GM06990 (cell line): Measurements from ENCODE around the gene SPPL2B.
"Not testable (repeated sequence)": the region's sequence is repeated elsewhere in the genome, so short reads cannot be mapped to it uniquely, and the experiment has no call there.

ENCODE experiments used
- DNase-seq: peaks from one replicate; pipeline ENCODE4 v3.0.0-alpha.2; 2011; ENCODE audit not compliant: insufficient read length; ENCODE audit errors: extremely low read depth
- H3K27me3 ChIP-seq: replicated peaks from 2 replicates; pipeline ENCODE4 v1.6.0; 2011; ENCODE audit warnings: low read length; ENCODE audit not compliant: control insufficient read depth, insufficient read depth
- H3K36me3 ChIP-seq: 2 replicates; pipeline ENCODE4 v1.5.1; 2011; ENCODE audit warnings: low read length; ENCODE audit not compliant: control insufficient read depth, insufficient read depth
- H3K4me3 ChIP-seq: replicated peaks from 2 replicates; pipeline ENCODE4 v1.5.1; 2011; ENCODE audit warnings: low read depth, mild to moderate bottlenecking, control low read depth, low read length
- TF ChIP-seq, protein P1 (sequence below): IDR thresholded peaks from 2 replicates; pipeline ENCODE4 v1.5.1; 2011; ENCODE audit warnings: low read length, control low read depth, mild to moderate bottlenecking, inconsistent platforms; ENCODE audit not compliant: insufficient read depth, poor library complexity, severe bottlenecking

The SPPL2B gene

DNA sequence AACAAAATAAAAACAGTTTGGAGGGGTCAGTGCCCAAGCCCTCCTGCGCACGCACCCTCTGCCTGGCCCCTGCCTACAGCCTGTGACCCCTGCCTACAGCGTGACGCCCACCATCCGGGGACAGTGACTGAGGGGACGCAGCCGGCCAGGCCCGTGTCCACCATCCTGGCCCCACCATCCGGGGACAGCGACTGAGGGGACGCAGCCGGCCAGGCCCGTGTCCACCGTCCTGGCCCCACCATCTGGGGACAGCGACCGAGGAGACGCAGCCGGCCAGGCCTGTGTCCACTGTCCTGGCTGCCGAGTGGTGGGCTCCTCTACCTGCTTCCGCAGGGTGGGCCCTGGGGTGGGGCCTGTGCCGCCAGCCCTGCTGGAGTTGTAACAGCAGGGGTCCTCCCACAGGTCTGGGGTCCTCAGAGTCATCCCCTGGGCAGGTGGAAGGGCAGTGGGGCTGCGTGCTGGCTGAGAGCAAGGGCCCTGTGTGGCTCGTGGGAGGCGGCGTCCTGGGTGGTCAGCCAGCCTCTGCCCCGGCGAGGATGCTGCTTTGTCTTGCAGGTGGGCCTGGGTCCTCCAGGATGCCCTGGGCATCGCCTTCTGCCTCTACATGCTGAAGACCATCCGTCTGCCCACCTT lies 14.3 kb downstream of the SPPL2B start:
- DNase-seq, result no peak
- peaks cover 4% of the 10 kb centered on the region for H3K36me3 ChIP-seq
- TF ChIP-seq, protein P1, sequence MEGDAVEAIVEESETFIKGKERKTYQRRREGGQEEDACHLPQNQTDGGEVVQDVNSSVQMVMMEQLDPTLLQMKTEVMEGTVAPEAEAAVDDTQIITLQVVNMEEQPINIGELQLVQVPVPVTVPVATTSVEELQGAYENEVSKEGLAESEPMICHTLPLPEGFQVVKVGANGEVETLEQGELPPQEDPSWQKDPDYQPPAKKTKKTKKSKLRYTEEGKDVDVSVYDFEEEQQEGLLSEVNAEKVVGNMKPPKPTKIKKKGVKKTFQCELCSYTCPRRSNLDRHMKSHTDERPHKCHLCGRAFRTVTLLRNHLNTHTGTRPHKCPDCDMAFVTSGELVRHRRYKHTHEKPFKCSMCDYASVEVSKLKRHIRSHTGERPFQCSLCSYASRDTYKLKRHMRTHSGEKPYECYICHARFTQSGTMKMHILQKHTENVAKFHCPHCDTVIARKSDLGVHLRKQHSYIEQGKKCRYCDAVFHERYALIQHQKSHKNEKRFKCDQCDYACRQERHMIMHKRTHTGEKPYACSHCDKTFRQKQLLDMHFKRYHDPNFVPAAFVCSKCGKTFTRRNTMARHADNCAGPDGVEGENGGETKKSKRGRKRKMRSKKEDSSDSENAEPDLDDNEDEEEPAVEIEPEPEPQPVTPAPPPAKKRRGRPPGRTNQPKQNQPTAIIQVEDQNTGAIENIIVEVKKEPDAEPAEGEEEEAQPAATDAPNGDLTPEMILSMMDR, result no peak

DNA sequence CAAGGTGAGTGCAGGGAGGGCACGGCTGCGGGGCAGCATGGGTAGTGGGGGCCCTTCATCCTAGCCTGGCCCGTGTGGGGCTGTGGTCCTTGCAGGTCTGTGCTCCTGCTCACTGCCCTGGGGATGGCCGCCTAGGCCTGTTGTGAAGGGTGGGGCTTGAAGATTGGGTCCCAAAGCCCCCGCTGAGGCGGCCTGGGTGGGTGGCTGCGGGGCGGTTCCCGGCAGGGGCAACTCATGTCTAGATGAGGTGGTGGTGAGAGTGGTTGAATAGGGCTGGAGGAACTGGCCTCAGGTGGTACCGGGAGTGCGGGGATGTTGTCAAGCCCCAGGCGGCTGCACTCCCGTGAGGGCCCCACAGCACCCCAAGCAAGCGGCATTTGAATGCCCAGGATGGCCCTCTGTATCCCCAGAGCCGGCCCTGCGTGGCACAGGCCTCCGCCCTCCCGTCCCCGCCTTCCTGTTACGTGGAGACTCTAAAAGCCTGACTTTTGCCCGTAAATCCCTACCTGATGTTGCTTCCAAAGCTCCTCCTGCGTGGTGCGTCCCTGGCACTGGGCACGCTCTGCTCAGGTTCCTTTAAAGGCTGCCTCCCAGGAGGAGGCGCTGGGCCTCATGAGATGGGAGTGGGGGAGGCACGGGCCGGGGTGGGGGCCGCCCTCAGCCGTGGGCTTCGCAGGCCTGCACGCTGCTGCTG lies 15.0 kb downstream of the SPPL2B start:
- Histone ChIP-seq H3K27me3 (no peaks in the 10 kb centered on the region), H3K36me3 (peaks cover 4% of the 10 kb centered on the region)

More for the DNA sequence above, 14.3 kb downstream of the SPPL2B start:
- Histone ChIP-seq H3K27me3 (no peaks in the 10 kb centered on the region), H3K4me3 (no peak overlapping the region)

GRCh38 chr19:2344381-2344870 lies 15.9 kb downstream of the SPPL2B start:
- DNase-seq, result no peak
- Histone ChIP-seq H3K36me3 (peaks cover 6% of the 10 kb centered on the region), H3K4me3 (no peak overlapping the region), H3K27me3 (no peaks in the 10 kb centered on the region)
- TF ChIP-seq, protein P1, result no peak

More for the DNA sequence above, 15.0 kb downstream of the SPPL2B start:
- DNase-seq, result no peak
- TF ChIP-seq, protein P1, result no peak
- H3K4me3 ChIP-seq, result no peak overlapping the region

GRCh38 chr19:2345076-2345475 lies 16.6 kb downstream of the SPPL2B start:
- DNase-seq, result no peak
- Histone ChIP-seq H3K36me3 (peaks cover 6% of the 10 kb centered on the region), H3K4me3 (no peak overlapping the region), H3K27me3 (no peaks in the 10 kb centered on the region)
- TF ChIP-seq, protein P1, result no peak

DNA sequence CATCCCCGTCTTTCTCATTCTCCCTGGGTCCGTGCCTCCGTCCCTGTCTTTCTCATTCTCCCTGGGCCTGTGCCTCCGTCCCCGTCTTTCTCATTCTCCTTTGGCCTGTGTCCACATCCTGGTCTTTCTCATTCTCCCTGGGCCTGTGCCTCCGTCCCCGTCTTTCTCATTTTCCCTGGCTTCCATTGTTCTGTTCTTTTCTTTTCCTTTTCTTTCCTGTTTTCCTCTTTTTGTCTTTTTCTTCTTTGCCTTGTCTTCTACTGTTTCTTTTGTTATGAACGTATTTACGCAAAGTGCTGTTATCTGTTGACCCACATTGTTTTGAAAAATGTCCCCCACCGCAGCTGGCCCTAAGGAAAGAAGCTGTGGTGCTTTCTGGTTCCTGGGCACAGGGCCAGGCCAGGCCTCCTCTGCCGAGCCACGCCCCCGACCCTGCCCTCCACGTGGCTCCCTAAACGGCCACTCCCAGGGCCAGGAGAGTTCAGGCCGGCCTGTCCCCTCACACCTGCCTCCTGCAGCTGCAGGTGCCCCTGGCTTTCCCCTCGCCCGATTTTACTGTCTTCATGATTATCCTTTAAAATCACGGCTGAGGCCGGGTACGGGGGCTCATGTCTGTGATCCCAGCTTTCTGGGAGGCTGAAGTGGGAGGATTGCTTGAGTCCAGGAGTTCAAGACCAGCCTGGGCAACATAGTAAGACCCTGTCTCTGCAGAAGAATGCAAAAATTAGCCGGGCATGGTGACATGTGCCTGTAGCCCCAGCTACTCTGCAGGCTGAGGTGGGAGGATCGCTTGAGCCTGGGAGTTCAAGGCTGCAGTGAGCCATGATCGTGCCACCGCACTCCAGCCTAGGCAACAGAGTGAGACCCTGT lies 17.5 kb downstream of the SPPL2B start:
- TF ChIP-seq, protein P1, result no peak
- no peaks in the 10 kb centered on the region for H3K27me3 ChIP-seq
- DNase-seq, result no peak
- no peak overlapping the region for H3K4me3 ChIP-seq
- peaks cover 7% of the 10 kb centered on the region for H3K36me3 ChIP-seq

DNA sequence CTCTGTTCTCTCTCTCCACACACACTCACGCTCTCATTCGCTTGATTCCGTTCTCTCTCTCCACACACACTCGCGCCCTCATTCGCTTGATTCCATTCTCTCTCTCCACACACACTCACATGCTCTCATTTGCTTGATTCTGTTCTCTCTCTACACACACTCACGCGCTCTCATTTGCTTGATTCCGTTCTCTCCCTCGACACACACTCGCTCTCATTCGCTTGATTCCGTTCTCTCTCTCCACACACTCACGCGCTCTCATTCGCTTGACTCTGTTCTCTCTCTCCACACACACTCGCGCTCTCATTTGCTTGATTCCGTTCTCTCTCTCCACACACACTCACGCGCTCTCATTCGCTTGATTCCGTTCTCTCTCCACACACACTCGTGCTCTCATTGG lies 21.3 kb downstream of the SPPL2B start:
- not testable (repeated sequence) for H3K27me3 ChIP-seq, H3K4me3 ChIP-seq, DNase-seq, H3K36me3 ChIP-seq
